OCI-M1 (cell line): ENCODE results near the gene BAHCC1.
"Not testable (repeated sequence)": the region's sequence is repeated elsewhere in the genome, so short reads cannot be mapped to it uniquely, and the experiment has no call there.

Experiments
- DNase-seq: peaks from one replicate; lab custom pipeline; 2025; lab: John Stamatoyannopoulos, UW

BAHCC1 gene

GRCh38 chr17:81394921-81395599, at the start of gene BAHCC1:
Gene BAHCC1 (plus strand): TSS chr17:81395457. CDS start chr17:81399740, 4,283 bp downstream.
- DNase-seq: peak; percentile 99

DNA sequence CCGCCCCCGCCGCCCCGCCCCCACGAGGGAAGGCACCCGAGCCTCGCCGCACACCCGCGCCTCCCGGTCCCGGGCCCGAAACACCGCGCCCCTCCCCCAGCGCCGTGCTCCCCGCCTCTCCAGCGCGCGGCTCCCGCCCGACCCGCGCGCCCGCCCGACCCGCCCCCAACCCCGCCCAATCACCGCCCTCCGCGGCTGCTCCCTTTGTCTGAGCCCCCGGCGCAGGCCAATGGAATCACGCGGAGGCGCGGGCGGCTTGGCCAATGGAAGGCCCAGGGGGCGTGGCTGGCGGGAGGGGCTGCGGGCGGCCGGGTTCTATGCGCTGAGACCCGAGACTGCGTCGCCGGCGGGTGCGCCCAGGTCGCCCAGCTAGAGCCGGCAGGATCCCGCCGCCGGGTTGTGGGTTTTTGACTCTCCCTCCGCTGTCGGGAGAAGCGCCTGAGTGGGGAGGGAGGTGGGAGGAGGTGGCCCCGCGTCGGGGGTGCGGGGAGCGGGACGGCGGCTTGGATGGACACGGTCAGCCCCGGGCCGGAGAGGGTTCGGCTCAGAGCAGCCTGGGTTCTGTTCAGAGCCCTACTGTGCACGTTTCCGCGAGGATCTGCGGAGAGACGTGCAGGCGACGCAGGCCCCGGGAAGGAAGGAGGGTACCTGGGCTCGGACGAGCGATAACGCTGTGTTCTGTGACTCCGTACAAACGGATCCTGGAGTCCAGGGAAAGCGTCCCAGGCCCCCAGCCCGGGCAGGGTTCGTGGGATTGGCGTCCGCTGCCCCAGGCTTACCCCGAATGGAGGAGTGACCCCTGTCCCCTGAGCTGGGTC, 49.0 kb upstream of the BAHCC1 start:
- peak; percentile 95 for DNase-seq

DNA sequence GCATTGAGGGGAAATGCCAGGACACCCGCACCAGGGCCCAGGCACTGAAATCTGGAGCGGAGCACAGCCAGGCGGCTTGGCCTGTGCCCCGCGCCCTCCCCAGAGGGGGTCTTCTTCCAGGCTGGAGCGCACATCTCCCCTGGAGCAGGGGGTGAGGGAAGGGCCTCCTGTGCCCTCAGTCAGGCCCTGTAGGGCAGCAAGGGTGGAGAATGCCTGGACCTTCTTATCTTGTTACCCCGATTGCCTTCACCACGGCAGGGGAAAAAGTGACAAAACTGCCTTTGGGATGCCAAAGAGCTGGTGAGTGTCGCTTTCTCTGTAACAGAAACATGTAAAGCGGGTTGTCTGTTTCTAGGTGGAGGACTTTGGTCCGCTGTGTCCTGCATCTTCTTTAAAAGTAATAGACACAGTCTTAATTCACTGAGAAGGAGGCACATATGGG, 48.3 kb upstream of the BAHCC1 start:
- no peak for DNase-seq

DNA sequence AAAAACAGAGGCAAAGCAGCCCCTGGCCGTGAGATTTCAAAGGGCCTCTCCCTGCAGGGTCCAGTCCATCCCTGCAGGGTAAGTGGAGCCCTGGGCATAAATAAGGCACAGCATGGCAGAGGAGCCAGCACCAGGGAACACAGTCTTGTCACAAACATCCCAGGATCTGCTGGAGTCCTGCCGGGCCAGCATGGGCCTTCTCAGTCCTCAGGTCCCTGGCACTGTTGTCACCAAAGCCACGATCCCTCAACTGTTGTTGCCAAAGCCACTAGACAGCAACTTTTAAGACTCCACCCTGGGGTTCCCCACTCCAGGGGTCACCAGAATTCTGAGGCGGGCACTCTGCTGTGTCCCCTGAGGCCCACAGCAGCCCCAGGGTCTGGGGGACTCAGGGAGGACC, 47.8 kb upstream of the BAHCC1 start:
- no peak for DNase-seq

- DNase-seq: no peak
These were observed 46.9 kb upstream of the BAHCC1 start for GRCh38 chr17:81348097-81349055.

DNA sequence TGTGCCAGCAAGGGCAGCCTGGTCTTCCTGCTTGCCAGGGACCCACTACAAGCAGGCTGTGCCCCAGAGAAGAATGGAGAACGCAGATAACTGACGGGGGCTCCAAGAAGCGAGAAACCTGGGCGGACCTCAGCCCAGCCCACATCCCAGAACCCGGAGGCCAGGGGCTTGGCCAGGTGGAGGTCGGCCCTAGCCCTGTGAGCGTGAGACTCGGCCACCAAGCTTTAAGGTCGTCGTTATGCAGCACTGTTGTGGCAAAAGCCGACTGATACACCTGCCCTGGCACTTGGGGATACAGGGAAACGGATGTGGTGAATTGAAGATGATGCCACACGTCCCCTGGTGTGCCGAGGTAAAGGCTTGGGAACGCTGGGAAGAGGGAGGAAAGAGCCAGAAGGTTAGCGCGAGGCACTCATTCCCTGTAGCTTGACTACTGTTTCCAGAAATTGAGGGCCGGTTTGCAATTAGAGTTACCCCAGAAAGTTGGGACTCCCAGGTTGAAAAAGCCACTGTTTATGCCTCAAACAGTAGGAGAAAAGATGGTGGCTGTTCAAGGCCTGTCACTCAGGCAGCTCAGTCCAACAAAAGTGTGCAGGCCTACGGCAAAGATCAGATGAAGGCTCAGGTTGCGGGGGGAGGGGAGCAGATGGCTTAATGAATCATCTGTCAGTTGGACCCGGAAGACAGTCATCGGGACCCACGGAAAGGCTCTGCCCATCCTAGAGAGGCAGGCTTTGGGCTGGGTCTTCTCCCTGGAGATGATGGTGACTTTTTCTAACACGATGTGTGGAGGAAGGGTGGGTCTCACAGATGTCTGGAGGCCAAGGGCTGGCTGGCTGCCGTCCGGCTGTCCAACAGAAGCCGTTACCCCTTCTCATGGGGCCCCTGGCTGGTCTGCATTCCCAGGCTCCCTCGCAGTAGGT, 45.6 kb upstream of the BAHCC1 start:
- peak; percentile 46 for DNase-seq

DNA sequence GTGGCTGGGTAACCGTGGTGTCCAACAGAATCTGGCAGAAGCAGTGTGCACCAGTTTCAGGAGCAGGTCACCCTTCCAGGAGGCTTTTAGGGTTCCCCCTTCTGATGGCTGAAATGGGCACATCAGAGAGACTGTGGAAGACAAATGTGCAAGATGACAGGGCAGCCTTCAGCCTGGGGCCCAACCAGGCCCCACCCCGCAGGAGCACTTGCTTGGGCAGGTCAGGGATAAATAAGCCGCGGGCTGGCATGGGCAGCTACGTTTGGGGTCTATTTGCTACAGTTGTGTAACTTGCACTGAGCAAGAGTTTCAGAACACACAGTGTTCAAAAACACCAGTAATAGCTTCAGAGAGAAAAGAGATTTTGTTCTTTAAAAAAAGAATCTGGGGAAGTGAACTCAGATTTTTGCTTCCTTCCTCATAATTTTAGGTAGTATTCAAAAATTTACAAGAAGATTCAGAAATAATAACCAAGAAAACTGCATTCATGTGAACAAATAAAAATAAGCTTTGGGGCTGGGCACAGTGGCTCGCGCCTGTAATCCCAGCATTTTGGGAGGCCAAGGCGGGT, 44.9 kb upstream of the BAHCC1 start:
- no peak for DNase-seq

DNA sequence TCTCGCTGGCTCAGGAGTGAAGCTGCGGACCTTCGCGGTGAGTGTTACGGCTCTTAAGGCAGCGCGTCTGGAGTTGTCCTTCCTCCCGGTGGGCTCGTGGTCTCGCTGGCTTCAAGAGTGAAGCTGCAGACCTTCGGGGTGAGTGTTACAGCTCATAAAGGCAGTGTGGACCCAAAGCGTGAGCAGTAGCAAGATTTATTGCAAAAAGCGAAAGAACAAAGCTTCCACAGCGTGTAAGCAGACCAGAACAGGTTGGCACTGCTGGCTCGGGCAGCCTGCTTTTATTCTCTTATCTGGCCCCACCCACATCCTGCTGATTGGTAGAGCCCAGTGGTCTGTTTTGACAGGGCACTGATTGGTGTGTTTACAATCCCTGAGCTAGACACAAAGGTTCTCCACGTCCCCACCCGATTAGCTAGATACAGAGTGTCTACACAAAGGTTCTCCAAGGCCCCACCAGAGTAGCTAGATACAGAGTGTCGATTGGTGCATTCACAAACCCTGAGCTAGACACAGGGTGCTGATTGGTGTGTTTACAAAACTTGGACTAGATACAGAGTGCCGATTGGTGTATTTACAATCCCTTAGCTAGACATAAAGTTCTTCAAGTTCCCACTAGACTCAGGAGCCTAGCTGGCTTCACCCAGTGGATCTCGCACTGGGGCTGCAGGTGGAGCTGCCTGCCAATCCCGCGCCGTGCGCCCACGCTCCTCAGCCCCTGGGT, 43.8 kb upstream of the BAHCC1 start:
- DNase-seq: not testable (repeated sequence)

- DNase-seq: not testable (repeated sequence)
These were observed 43.2 kb upstream of the BAHCC1 start for GRCh38 chr17:81352056-81352455.

DNA sequence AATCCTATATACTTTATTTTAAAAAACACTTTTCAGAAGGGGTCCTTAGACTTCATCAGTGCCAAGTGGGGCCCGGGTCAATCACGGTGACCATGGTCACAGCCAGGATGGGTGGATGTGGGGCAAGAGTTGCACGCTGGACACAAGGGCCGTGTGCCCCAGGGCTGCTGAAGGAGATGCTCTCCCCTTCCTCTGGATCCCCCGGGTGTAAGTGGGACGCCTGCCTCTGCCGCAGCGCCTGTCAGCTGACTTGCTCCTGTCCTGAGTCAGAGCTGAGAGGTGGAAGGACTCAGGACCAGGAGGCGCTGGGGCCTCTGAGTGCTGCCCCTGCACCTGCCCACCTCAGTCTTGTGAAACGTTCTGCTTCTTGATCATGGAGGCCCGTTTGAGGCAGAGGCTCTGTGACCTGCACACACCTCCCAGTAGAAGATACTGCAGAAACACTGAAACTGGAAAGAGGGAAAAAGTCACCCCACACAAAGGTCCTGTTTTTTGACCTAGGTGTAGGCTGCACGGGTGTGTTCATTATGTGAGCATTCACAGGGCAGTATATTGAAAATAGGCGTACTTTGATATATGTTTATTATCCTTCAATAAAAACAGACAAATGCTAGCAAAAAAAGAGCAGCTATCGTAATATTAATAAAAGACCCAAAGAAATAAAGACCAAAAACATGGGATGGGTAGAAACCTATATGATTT, 40.9 kb upstream of the BAHCC1 start:
- DNase-seq: no peak

GRCh38 chr17:81354954-81355347, 40.3 kb upstream of the BAHCC1 start:
- peak; percentile 19 for DNase-seq

- DNase-seq: no peak
These were observed 36.0 kb upstream of the BAHCC1 start for GRCh38 chr17:81359218-81359617.

GRCh38 chr17:81362001-81362400, 33.3 kb upstream of the BAHCC1 start:
- DNase-seq: not testable (repeated sequence)

DNA sequence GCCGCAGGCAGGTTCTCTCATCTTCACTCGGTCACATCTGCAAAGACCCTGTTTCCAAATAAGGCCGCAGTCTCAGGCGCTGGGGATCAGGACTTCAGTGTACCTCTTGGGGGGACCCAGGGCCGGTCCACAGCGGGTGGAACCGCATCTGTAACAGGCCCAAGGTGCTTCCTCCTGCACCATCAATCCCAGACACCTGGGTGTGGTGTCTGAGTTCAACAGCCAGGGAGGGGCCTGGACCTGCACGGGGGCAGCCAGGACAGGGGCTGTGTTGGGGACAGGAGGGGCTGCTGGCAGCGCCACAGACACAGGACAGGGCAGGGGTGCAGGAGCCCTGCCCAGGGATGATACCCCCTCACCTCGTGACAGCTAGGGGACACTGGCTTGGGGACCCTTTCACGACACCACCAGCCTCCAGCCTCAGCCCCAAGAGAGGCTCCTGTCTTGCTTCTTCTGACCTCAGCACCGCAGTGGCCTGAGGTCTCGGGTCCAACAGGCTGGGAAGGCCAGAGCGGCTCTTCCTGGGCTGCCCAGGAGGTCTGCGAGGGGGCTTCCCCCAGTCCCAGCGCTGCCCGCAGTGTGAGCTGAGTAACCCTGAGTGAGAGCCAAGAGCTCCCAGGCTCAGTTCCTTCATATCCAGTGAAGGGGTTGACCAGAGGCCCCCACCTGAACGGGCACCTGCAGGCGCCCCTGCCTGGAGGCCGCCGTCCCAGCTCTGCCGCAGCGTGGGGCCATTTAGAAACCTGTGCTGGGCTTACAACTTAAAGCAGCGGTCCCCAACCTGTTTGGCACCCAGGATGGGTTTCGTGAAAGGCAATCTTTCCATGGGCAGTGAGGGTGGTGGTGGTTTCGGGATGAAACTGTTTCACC, 30.7 kb upstream of the BAHCC1 start:
- no peak for DNase-seq

- peak; percentile 8 for DNase-seq
These were observed 30.1 kb upstream of the BAHCC1 start for GRCh38 chr17:81365148-81365600.

- peak; percentile 40 for DNase-seq
These were observed 29.4 kb upstream of the BAHCC1 start for GRCh38 chr17:81365601-81366585.

GRCh38 chr17:81366648-81367047, 28.6 kb upstream of the BAHCC1 start:
- DNase-seq: no peak
